Eye (tissue), 1 donor: Measurements from ENCODE around the gene SGSM2.

Experiments
- DNase-seq: peaks from one replicate; pipeline ENCODE4 v3.0.0-alpha.2; 2015

SGSM2 gene

GRCh38 chr17:2427215-2427614 is 89.9 kb downstream of the SGSM2 start:
- no peak for DNase-seq

GRCh38 chr17:2427910-2428309 is 90.6 kb downstream of the SGSM2 start:
- DNase-seq = no peak
